ENCODE measurements around the gene CDH8. TPM values are rescaled to one million over a fixed set of nuclear protein-coding genes. Genes with fewer than 3 reads are reported as not detected.

CDH8 gene
- total RNA-seq, 2 experiments from 2014 or later = not detected

GRCh38 chr16:62019851-62020250, 16.4 kb downstream of the CDH8 start:
- DNase-seq = no peak
- CTCF ChIA-PET = no interaction called here
- H3K9me3 Mint-ChIP-seq = peaks cover under 1% of the 10 kb centered on the region
- no peak overlapping the region for H3K4me3 Mint-ChIP-seq
- H3K27ac Mint-ChIP-seq = no peak overlapping the region
- intact Hi-C loops (cut with micrococcal nuclease) = no loop called here
- no peaks in the 10 kb centered on the region for H3K4me1 Mint-ChIP-seq (ENCODE audit: low read depth)
- no peaks in the 10 kb centered on the region for H3K27me3 Mint-ChIP-seq (ENCODE audit: low read depth)
- H3K36me3 Mint-ChIP-seq (ENCODE audit: low read depth) = no peaks in the 10 kb centered on the region

- no peak for DNase-seq
- intact Hi-C loops (cut with micrococcal nuclease) = no loop called here
- Mint-ChIP-seq H3K9me3 (peaks cover 2% of the 10 kb centered on the region), H3K4me1 (ENCODE audit: low read depth) (no peaks in the 10 kb centered on the region), H3K27me3 (ENCODE audit: low read depth) (no peaks in the 10 kb centered on the region), H3K4me3 (no peak overlapping the region), H3K27ac (no peak overlapping the region), H3K36me3 (ENCODE audit: low read depth) (no peaks in the 10 kb centered on the region)
- CTCF ChIA-PET = no interaction called here
Observed at GRCh38 chr16:62018301-62019060, 17.8 kb downstream of the CDH8 start.

- intact Hi-C loops (cut with micrococcal nuclease) = no loop called here
- H3K4me3 Mint-ChIP-seq = no peak overlapping the region
- H3K9me3 Mint-ChIP-seq = peaks cover 2% of the 10 kb centered on the region
- DNase-seq = no peak
- H3K4me1 Mint-ChIP-seq (ENCODE audit: low read depth) = no peaks in the 10 kb centered on the region
- no peak overlapping the region for H3K27ac Mint-ChIP-seq
- CTCF ChIA-PET = no interaction called here
- no peaks in the 10 kb centered on the region for H3K36me3 Mint-ChIP-seq (ENCODE audit: low read depth)
- H3K27me3 Mint-ChIP-seq (ENCODE audit: low read depth) = no peaks in the 10 kb centered on the region
Observed at GRCh38 chr16:62014319-62014923, 21.8 kb downstream of the CDH8 start.

- Mint-ChIP-seq H3K9me3 (peaks cover 3% of the 10 kb centered on the region), H3K4me1 (ENCODE audit: low read depth) (no peaks in the 10 kb centered on the region), H3K27ac (no peak overlapping the region), H3K36me3 (ENCODE audit: low read depth) (no peaks in the 10 kb centered on the region), H3K4me3 (no peak overlapping the region), H3K27me3 (ENCODE audit: low read depth) (no peaks in the 10 kb centered on the region)
- intact Hi-C loops (cut with micrococcal nuclease) = no loop called here
- CTCF ChIA-PET = interaction anchor here (0.7 kb wide), 1 partner anchor 712 kb away, joined by 6 read pairs; no protein-coding TSS in a partner anchor
- DNase-seq = no peak
Observed at GRCh38 chr16:62010186-62010585, 26.1 kb downstream of the CDH8 start.

- DNase-seq = no peak
- Mint-ChIP-seq H3K27me3 (ENCODE audit: low read depth) (no peaks in the 10 kb centered on the region), H3K9me3 (peaks cover 3% of the 10 kb centered on the region), H3K4me1 (ENCODE audit: low read depth) (no peaks in the 10 kb centered on the region), H3K4me3 (no peak overlapping the region), H3K36me3 (ENCODE audit: low read depth) (no peaks in the 10 kb centered on the region), H3K27ac (no peak overlapping the region)
- CTCF ChIA-PET = no interaction called here
- intact Hi-C loops (cut with micrococcal nuclease) = no loop called here
Observed at GRCh38 chr16:61998460-61998859, 37.8 kb downstream of the CDH8 start.

- Mint-ChIP-seq H3K27me3 (ENCODE audit: low read depth) (no peaks in the 10 kb centered on the region), H3K4me3 (no peak overlapping the region), H3K27ac (no peak overlapping the region), H3K4me1 (ENCODE audit: low read depth) (no peaks in the 10 kb centered on the region), H3K9me3 (peaks cover 5% of the 10 kb centered on the region), H3K36me3 (ENCODE audit: low read depth) (no peaks in the 10 kb centered on the region)
- intact Hi-C loops (cut with micrococcal nuclease) = no loop called here
- DNase-seq = no peak
- CTCF ChIA-PET = no interaction called here
Observed at GRCh38 chr16:61993108-61993507, 43.1 kb downstream of the CDH8 start.

GRCh38 chr16:61987474-61988012, 48.7 kb downstream of the CDH8 start:
- no peak for DNase-seq
- H3K4me3 Mint-ChIP-seq = no peak overlapping the region
- CTCF ChIA-PET = no interaction called here
- H3K27ac Mint-ChIP-seq = no peak overlapping the region
- no peaks in the 10 kb centered on the region for H3K4me1 Mint-ChIP-seq (ENCODE audit: low read depth)
- no peaks in the 10 kb centered on the region for H3K36me3 Mint-ChIP-seq (ENCODE audit: low read depth)
- intact Hi-C loops (cut with micrococcal nuclease) = no loop called here
- H3K27me3 Mint-ChIP-seq (ENCODE audit: low read depth) = no peaks in the 10 kb centered on the region
- peaks cover 4% of the 10 kb centered on the region for H3K9me3 Mint-ChIP-seq

GRCh38 chr16:61969077-61969382, 67.2 kb downstream of the CDH8 start:
- DNase-seq = no peak
- H3K9me3 Mint-ChIP-seq = peaks cover 8% of the 10 kb centered on the region
- H3K36me3 Mint-ChIP-seq (ENCODE audit: low read depth) = no peaks in the 10 kb centered on the region
- H3K27me3 Mint-ChIP-seq (ENCODE audit: low read depth) = no peaks in the 10 kb centered on the region
- no peak overlapping the region for H3K4me3 Mint-ChIP-seq
- intact Hi-C loops (cut with micrococcal nuclease) = no loop called here
- no peak overlapping the region for H3K27ac Mint-ChIP-seq
- CTCF ChIA-PET = no interaction called here
- H3K4me1 Mint-ChIP-seq (ENCODE audit: low read depth) = no peaks in the 10 kb centered on the region

GRCh38 chr16:61968242-61969076, 67.8 kb downstream of the CDH8 start:
- H3K27me3 Mint-ChIP-seq (ENCODE audit: low read depth) = no peaks in the 10 kb centered on the region
- no peak overlapping the region for H3K27ac Mint-ChIP-seq
- intact Hi-C loops (cut with micrococcal nuclease) = no loop called here
- no peaks in the 10 kb centered on the region for H3K36me3 Mint-ChIP-seq (ENCODE audit: low read depth)
- no peak overlapping the region for H3K4me3 Mint-ChIP-seq
- no peak for DNase-seq
- H3K4me1 Mint-ChIP-seq (ENCODE audit: low read depth) = no peaks in the 10 kb centered on the region
- CTCF ChIA-PET = no interaction called here
- peaks cover 8% of the 10 kb centered on the region for H3K9me3 Mint-ChIP-seq

- Mint-ChIP-seq H3K36me3 (ENCODE audit: low read depth) (no peaks in the 10 kb centered on the region), H3K9me3 (peaks cover 8% of the 10 kb centered on the region), H3K27ac (no peak overlapping the region), H3K27me3 (ENCODE audit: low read depth) (no peaks in the 10 kb centered on the region), H3K4me3 (no peak overlapping the region), H3K4me1 (ENCODE audit: low read depth) (no peaks in the 10 kb centered on the region)
- intact Hi-C loops (cut with micrococcal nuclease) = no loop called here
- CTCF ChIA-PET = no interaction called here
- DNase-seq = no peak
Observed at GRCh38 chr16:61957075-61957855, 79.0 kb downstream of the CDH8 start.

- Mint-ChIP-seq H3K27ac (no peak overlapping the region), H3K4me1 (ENCODE audit: low read depth) (no peaks in the 10 kb centered on the region), H3K36me3 (ENCODE audit: low read depth) (no peaks in the 10 kb centered on the region), H3K9me3 (peaks cover 8% of the 10 kb centered on the region), H3K4me3 (no peak overlapping the region), H3K27me3 (ENCODE audit: low read depth) (no peaks in the 10 kb centered on the region)
- no peak for DNase-seq
- CTCF ChIA-PET = no interaction called here
- intact Hi-C loops (cut with micrococcal nuclease) = no loop called here
Observed at GRCh38 chr16:61952841-61953240, 83.4 kb downstream of the CDH8 start.

GRCh38 chr16:61948414-61948813, 87.8 kb downstream of the CDH8 start:
- CTCF ChIA-PET = no interaction called here
- no peak overlapping the region for H3K4me3 Mint-ChIP-seq
- intact Hi-C loops (cut with micrococcal nuclease) = no loop called here
- peaks cover 12% of the 10 kb centered on the region for H3K9me3 Mint-ChIP-seq
- no peak for DNase-seq
- H3K4me1 Mint-ChIP-seq (ENCODE audit: low read depth) = no peaks in the 10 kb centered on the region
- H3K27me3 Mint-ChIP-seq (ENCODE audit: low read depth) = no peaks in the 10 kb centered on the region
- H3K36me3 Mint-ChIP-seq (ENCODE audit: low read depth) = no peaks in the 10 kb centered on the region
- no peak overlapping the region for H3K27ac Mint-ChIP-seq
